Mucosa of descending colon (tissue), 3 donors: ENCODE measurements around the gene THSD8. TPM values are rescaled to one million over a fixed set of nuclear protein-coding genes. Genes with fewer than 3 reads are reported as not detected.

ENCODE experiments used
- ATAC-seq: fragments of 200-7000 bp; cut with Tn5 transposase; one replicate; pipeline ENCODE4 v1.9.1; 2020; ENCODE audit warnings: mild to moderate bottlenecking, moderate library complexity
- DNase-seq, 3 donors: peaks; one replicate each; pipeline ENCODE4 v3.0.0-alpha.2; 2020
- H3K36me3 ChIP-seq: fragments of 200-600 bp; one replicate; pipeline ENCODE4 v1.8.0; 2021; ENCODE audit warnings: low read depth, mild to moderate bottlenecking
- H3K4me1 ChIP-seq: fragments of 200-600 bp; one replicate; pipeline ENCODE4 v1.8.0; 2021; ENCODE audit warnings: low read depth, mild to moderate bottlenecking
- H3K4me3 ChIP-seq: fragments of 200-600 bp; one replicate; pipeline ENCODE4 v1.8.0; 2021; ENCODE audit warnings: mild to moderate bottlenecking
- H3K9me3 ChIP-seq: fragments of 200-600 bp; one replicate; pipeline ENCODE4 v1.8.0; 2021; ENCODE audit warnings: mild to moderate bottlenecking
- CTCF ChIP-seq: fragments of 200-600 bp; IDR thresholded peaks from one replicate; pipeline ENCODE4 v1.8.0; 2022; ENCODE audit warnings: antibody characterized with exemption, mild to moderate bottlenecking
- intact Hi-C, 2 donors: fragments of 100-400 bp; cut with DNase I in 1 of 2; cut with micrococcal nuclease in 1 of 2; formaldehyde crosslinking; loops; one replicate each; pipeline versions ENCODE4 v1.11.0 to v1.11.1; 2022; cut with DNase I, micrococcal nuclease
- total RNA-seq, 3 donors: library from RNA; stranded (reverse); fragmentation: NEBNext Ultra II Directional in 2 of 3; extraction: Animal tissue kit (Norgen Biotek cat#: 25700) in 2 of 3; gene quantifications; one replicate each; pipeline versions ENCODE4 v1.2.1 to v1.2.4, GENCODE V29; 2021 to 2023
- donor health status: DM: no; HTN: no; CAD: no; lungs with moderate emphysema.
- donor health status: DM: no; HTN: no; CAD: no.
- donor health status: DM: no; HTN: yes; CAD: no.

The THSD8 gene
- total RNA-seq, 3 donors from 2014 or later = 1.5 to 10.4 (median 2.7) TPM

DNA sequence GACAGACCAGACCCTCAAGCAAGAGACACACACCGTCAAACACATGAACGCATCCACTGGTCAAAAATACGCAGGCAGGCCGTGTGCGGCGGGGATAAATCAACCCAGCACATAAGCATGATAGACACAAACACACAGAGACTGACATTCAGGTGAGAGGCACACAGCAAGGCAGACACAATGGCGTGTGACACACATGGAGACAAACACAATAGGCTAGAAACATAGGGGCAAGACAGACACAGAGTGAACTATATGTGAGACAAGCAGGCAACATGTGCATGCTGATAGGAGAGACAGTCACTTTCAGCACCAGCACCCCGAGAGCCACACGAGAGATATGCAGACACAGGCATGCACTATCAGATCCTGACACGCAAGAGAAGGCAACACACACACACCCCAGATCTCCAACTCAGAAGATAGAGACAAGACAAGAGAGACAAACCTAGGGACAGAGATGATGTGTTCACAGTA, 17.4 kb upstream of the THSD8 start:
- TF ChIP-seq CTCF = no peak
- intact Hi-C loops = no loop called here
- no peak for ATAC-seq
- no peaks in the 10 kb centered on the region for H3K9me3 ChIP-seq
- H3K4me1 ChIP-seq = peaks cover 62% of the 10 kb centered on the region
- H3K4me3 ChIP-seq = no peak overlapping the region
- H3K36me3 ChIP-seq = no peaks in the 10 kb centered on the region
- DNase-seq = peak in 1 of 3 donors; percentile 29

DNA sequence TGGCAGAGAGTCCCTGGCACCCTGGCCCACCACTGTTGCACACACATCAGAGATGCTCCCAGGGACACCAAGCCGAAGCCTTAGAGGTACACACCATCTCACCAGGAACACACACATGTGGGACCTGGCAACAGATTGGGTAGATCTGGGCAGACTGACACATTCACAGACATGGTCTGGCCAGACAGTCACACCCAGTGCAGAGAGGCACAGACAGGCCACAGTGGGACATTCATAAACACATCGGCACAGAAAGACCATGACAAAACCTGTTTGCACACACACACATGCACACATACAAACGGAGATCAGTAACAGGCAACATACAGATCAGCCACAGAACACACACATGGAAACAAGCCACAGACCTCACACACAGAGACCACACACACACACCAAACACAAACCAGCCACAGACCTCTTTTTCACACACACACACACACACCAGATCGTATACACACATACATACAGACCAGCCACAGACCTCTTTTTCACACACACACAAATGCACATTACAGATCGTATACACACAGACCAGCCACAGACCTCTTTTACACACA, 16.9 kb upstream of the THSD8 start:
- no peak for TF ChIP-seq CTCF
- DNase-seq (peak in 1 of 3 donors; percentile 46), ATAC-seq (no peak)
- intact Hi-C loops = no loop called here
- Histone ChIP-seq H3K4me3 (no peak overlapping the region), H3K4me1 (peaks cover 62% of the 10 kb centered on the region), H3K9me3 (no peaks in the 10 kb centered on the region), H3K36me3 (no peaks in the 10 kb centered on the region)

DNA sequence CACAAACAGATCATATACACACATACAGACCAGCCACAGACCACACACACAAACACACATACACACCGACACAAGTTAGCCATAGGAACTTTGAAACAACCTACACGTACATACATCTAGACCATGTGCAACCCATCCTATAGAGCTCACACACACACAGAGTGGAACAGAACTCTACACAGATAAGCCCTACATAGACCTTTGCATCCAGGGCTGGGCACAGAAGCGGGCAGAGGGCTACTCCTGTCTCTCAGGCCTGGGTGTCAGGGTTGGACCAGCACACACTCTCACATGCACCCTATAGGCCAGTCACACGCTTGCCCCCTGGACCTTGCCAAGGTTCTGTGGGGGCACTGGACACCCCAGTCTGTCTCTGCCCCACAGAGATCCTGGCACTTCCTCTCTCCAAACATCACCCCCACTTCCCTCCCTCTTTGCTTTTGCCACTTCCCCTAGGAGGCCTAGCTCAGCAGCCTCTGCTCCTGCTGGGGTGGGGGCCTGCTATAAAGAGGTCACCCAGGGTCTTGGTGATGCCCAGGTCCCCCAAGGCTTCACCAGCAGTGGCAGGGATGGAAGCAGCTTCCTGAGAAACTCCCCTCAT, 16.3 kb upstream of the THSD8 start:
- Histone ChIP-seq H3K4me3 (no peak overlapping the region), H3K4me1 (peaks cover 65% of the 10 kb centered on the region)
- peak in 2 of 3 donors; percentile 46 to 65 for DNase-seq

GRCh38 chr19:12786141-12786870, 15.6 kb upstream of the THSD8 start:
- Histone ChIP-seq H3K36me3 (no peaks in the 10 kb centered on the region), H3K4me3 (no peak overlapping the region), H3K9me3 (no peaks in the 10 kb centered on the region), H3K4me1 (peaks cover 68% of the 10 kb centered on the region)
- DNase-seq (peak; percentile 87 to 89 (median 89)), ATAC-seq (peak; percentile 11)
- intact Hi-C loops = no loop called here
- no peak for TF ChIP-seq CTCF

More for the DNA sequence above, 16.3 kb upstream of the THSD8 start:
- no peak for ATAC-seq
- Histone ChIP-seq H3K9me3 (no peaks in the 10 kb centered on the region), H3K36me3 (no peaks in the 10 kb centered on the region)
- no peak for TF ChIP-seq CTCF
- intact Hi-C loops = no loop called here

DNA sequence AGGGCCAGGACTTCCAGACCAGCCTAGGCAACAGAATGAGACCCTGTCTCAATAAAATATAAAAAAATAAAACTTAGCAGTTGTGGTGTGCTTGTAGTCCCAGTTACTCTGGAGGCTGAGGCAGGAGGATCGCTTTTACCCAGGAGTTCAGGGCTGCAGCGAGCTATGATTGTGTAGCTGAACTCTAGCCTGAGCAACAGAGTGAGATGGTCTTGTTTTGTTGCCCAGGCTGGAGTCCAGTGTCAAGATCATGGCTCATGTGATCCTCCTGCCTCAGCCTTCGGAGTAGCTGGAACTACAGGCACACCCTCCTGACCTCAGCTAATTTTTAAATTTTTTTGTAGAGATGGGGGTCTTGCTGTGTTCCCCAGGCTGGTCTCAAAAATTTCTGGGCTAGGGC, 14.9 kb upstream of the THSD8 start:
- H3K9me3 ChIP-seq = no peaks in the 10 kb centered on the region
- intact Hi-C loops = no loop called here
- no peaks in the 10 kb centered on the region for H3K36me3 ChIP-seq
- no peak for ATAC-seq
- peak in 1 of 3 donors; percentile 32 for DNase-seq
- TF ChIP-seq CTCF = no peak
- peaks cover 66% of the 10 kb centered on the region for H3K4me1 ChIP-seq
- no peak overlapping the region for H3K4me3 ChIP-seq
